ENCODE results near the gene SS18.

SS18 gene

GRCh38 chr18:26008096-26008495 lies 82.3 kb downstream of the SS18 start:
- no CpG with 5 or more reads among the region's 1 CpG for whole genome bisulfite sequencing (ENCODE audit: extremely low coverage, insufficient coverage, low lambda C conversion rate)

GRCh38 chr18:26005950-26006349 lies 84.5 kb downstream of the SS18 start:
- Histone ChIP-seq H3K4ac (ENCODE audit: low read depth, low read length) (no peak overlapping the region), H3K36me3 (ENCODE audit: control insufficient read depth, insufficient read depth, low read length) (no peaks in the 10 kb centered on the region), H3K4me2 (ENCODE audit: low read length) (no peak overlapping the region), H2BK15ac (replicated peaks; ENCODE audit: low read depth) (no peak overlapping the region), H3K4me1 (ENCODE audit: control insufficient read depth, low read depth, low read length) (no peaks in the 10 kb centered on the region), H3K79me2 (ENCODE audit: control insufficient read depth, insufficient read depth, low read length) (no peaks in the 10 kb centered on the region), H3K79me1 (ENCODE audit: low read length) (no peaks in the 10 kb centered on the region), H3K56ac (ENCODE audit: low read length) (no peak overlapping the region), H2AK5ac (ENCODE audit: low read length) (no peak overlapping the region), H3K27me3 (ENCODE audit: insufficient read depth, low read length, poor library complexity) (no peaks in the 10 kb centered on the region), H3K27ac (ENCODE audit: low read depth, low read length) (no peak overlapping the region), H3K18ac (ENCODE audit: low read length) (no peak overlapping the region), H3K4me3 (ENCODE audit: low read length) (no peak overlapping the region), H4K5ac (ENCODE audit: low read length) (no peak overlapping the region), H2BK5ac (ENCODE audit: low read length) (no peak overlapping the region), H3K23ac (ENCODE audit: low read length) (no peak overlapping the region), H3K9ac (ENCODE audit: low read length) (no peak overlapping the region), H4K8ac (ENCODE audit: low read depth, low read length) (no peak overlapping the region), H2BK120ac (ENCODE audit: low read depth, low read length) (no peak overlapping the region)
- no peak for DNase-seq
- WGBS (ENCODE audit: extremely low coverage, insufficient coverage, low lambda C conversion rate): no CpG with 5 or more reads among the region's 1 CpG

More at GRCh38 chr18:26008096-26008495, 82.3 kb downstream of the SS18 start:
- no peak overlapping the region for H4K8ac ChIP-seq (ENCODE audit: low read depth, low read length)
- no peak overlapping the region for H3K4ac ChIP-seq (ENCODE audit: low read depth, low read length)
- H3K79me1 ChIP-seq (ENCODE audit: low read length): no peaks in the 10 kb centered on the region
- H3K56ac ChIP-seq (ENCODE audit: low read length): no peak overlapping the region
- H3K27ac ChIP-seq (ENCODE audit: low read depth, low read length): no peak overlapping the region
- H3K27me3 ChIP-seq (ENCODE audit: insufficient read depth, low read length, poor library complexity): no peaks in the 10 kb centered on the region
- no peak for DNase-seq
- H3K4me1 ChIP-seq (ENCODE audit: control insufficient read depth, low read depth, low read length): no peaks in the 10 kb centered on the region
- H3K23ac ChIP-seq (ENCODE audit: low read length): no peak overlapping the region
- H4K5ac ChIP-seq (ENCODE audit: low read length): no peak overlapping the region
- H2BK120ac ChIP-seq (ENCODE audit: low read depth, low read length): no peak overlapping the region
- H3K36me3 ChIP-seq (ENCODE audit: control insufficient read depth, insufficient read depth, low read length): no peaks in the 10 kb centered on the region
- no peak overlapping the region for H3K18ac ChIP-seq (ENCODE audit: low read length)
- no peaks in the 10 kb centered on the region for H3K79me2 ChIP-seq (ENCODE audit: control insufficient read depth, insufficient read depth, low read length)
- no peak overlapping the region for H2BK15ac ChIP-seq (replicated peaks; ENCODE audit: low read depth)
- no peak overlapping the region for H3K4me2 ChIP-seq (ENCODE audit: low read length)
- no peak overlapping the region for H3K9ac ChIP-seq (ENCODE audit: low read length)
- H3K4me3 ChIP-seq (ENCODE audit: low read length): no peak overlapping the region
- H2BK5ac ChIP-seq (ENCODE audit: low read length): no peak overlapping the region
- H2AK5ac ChIP-seq (ENCODE audit: low read length): no peak overlapping the region

GRCh38 chr18:26004832-26005231 lies 85.6 kb downstream of the SS18 start:
- no CpG with 5 or more reads among the region's 13 CpGs for WGBS (ENCODE audit: extremely low coverage, insufficient coverage, low lambda C conversion rate)
- H3K4me2 ChIP-seq (ENCODE audit: low read length): no peak overlapping the region

GRCh38 chr18:26003817-26004216 lies 86.6 kb downstream of the SS18 start:
- no peak overlapping the region for H4K8ac ChIP-seq (ENCODE audit: low read depth, low read length)
- H3K4me2 ChIP-seq (ENCODE audit: low read length): no peak overlapping the region
- no peaks in the 10 kb centered on the region for H3K27me3 ChIP-seq (ENCODE audit: insufficient read depth, low read length, poor library complexity)
- H3K79me2 ChIP-seq (ENCODE audit: control insufficient read depth, insufficient read depth, low read length): no peaks in the 10 kb centered on the region
- no peak overlapping the region for H3K27ac ChIP-seq (ENCODE audit: low read depth, low read length)
- H3K36me3 ChIP-seq (ENCODE audit: control insufficient read depth, insufficient read depth, low read length): no peaks in the 10 kb centered on the region
- no CpG with 5 or more reads among the region's 4 CpGs for WGBS (ENCODE audit: extremely low coverage, insufficient coverage, low lambda C conversion rate)
- H4K5ac ChIP-seq (ENCODE audit: low read length): no peak overlapping the region
- H3K79me1 ChIP-seq (ENCODE audit: low read length): no peaks in the 10 kb centered on the region
- no peak overlapping the region for H2BK15ac ChIP-seq (replicated peaks; ENCODE audit: low read depth)
- no peak overlapping the region for H3K23ac ChIP-seq (ENCODE audit: low read length)
- no peak overlapping the region for H2BK5ac ChIP-seq (ENCODE audit: low read length)
- no peak overlapping the region for H3K4me3 ChIP-seq (ENCODE audit: low read length)
- H3K4ac ChIP-seq (ENCODE audit: low read depth, low read length): no peak overlapping the region
- no peak overlapping the region for H3K56ac ChIP-seq (ENCODE audit: low read length)
- no peak overlapping the region for H3K18ac ChIP-seq (ENCODE audit: low read length)
- no peak overlapping the region for H2AK5ac ChIP-seq (ENCODE audit: low read length)
- H3K4me1 ChIP-seq (ENCODE audit: control insufficient read depth, low read depth, low read length): no peaks in the 10 kb centered on the region
- H3K9ac ChIP-seq (ENCODE audit: low read length): no peak overlapping the region
- no peak for DNase-seq
- no peak overlapping the region for H2BK120ac ChIP-seq (ENCODE audit: low read depth, low read length)

More at GRCh38 chr18:26004832-26005231, 85.6 kb downstream of the SS18 start:
- H3K4me1 ChIP-seq (ENCODE audit: control insufficient read depth, low read depth, low read length): no peaks in the 10 kb centered on the region
- no peak overlapping the region for H3K56ac ChIP-seq (ENCODE audit: low read length)
- H4K5ac ChIP-seq (ENCODE audit: low read length): no peak overlapping the region
- no peak overlapping the region for H2AK5ac ChIP-seq (ENCODE audit: low read length)
- H3K79me2 ChIP-seq (ENCODE audit: control insufficient read depth, insufficient read depth, low read length): no peaks in the 10 kb centered on the region
- H3K79me1 ChIP-seq (ENCODE audit: low read length): no peaks in the 10 kb centered on the region
- no peak overlapping the region for H3K9ac ChIP-seq (ENCODE audit: low read length)
- no peaks in the 10 kb centered on the region for H3K36me3 ChIP-seq (ENCODE audit: control insufficient read depth, insufficient read depth, low read length)
- H3K27ac ChIP-seq (ENCODE audit: low read depth, low read length): no peak overlapping the region
- peak; percentile 35 for DNase-seq
- H2BK120ac ChIP-seq (ENCODE audit: low read depth, low read length): no peak overlapping the region
- H3K23ac ChIP-seq (ENCODE audit: low read length): no peak overlapping the region
- no peak overlapping the region for H3K18ac ChIP-seq (ENCODE audit: low read length)
- H4K8ac ChIP-seq (ENCODE audit: low read depth, low read length): no peak overlapping the region
- no peak overlapping the region for H3K4me3 ChIP-seq (ENCODE audit: low read length)
- H2BK15ac ChIP-seq (replicated peaks; ENCODE audit: low read depth): no peak overlapping the region
- no peaks in the 10 kb centered on the region for H3K27me3 ChIP-seq (ENCODE audit: insufficient read depth, low read length, poor library complexity)
- H3K4ac ChIP-seq (ENCODE audit: low read depth, low read length): no peak overlapping the region
- no peak overlapping the region for H2BK5ac ChIP-seq (ENCODE audit: low read length)

- Histone ChIP-seq H3K4me1 (ENCODE audit: control insufficient read depth, low read depth, low read length) (no peaks in the 10 kb centered on the region), H4K8ac (ENCODE audit: low read depth, low read length) (no peak overlapping the region), H2BK5ac (ENCODE audit: low read length) (no peak overlapping the region), H3K36me3 (ENCODE audit: control insufficient read depth, insufficient read depth, low read length) (no peaks in the 10 kb centered on the region), H3K18ac (ENCODE audit: low read length) (no peak overlapping the region), H3K4me3 (ENCODE audit: low read length) (no peak overlapping the region), H3K23ac (ENCODE audit: low read length) (no peak overlapping the region), H2BK120ac (ENCODE audit: low read depth, low read length) (no peak overlapping the region), H3K56ac (ENCODE audit: low read length) (no peak overlapping the region), H3K79me1 (ENCODE audit: low read length) (no peaks in the 10 kb centered on the region), H2AK5ac (ENCODE audit: low read length) (no peak overlapping the region), H3K27me3 (ENCODE audit: insufficient read depth, low read length, poor library complexity) (no peaks in the 10 kb centered on the region), H3K4ac (ENCODE audit: low read depth, low read length) (no peak overlapping the region), H3K9ac (ENCODE audit: low read length) (no peak overlapping the region), H2BK15ac (replicated peaks; ENCODE audit: low read depth) (no peak overlapping the region), H3K4me2 (ENCODE audit: low read length) (no peak overlapping the region), H3K79me2 (ENCODE audit: control insufficient read depth, insufficient read depth, low read length) (no peaks in the 10 kb centered on the region), H4K5ac (ENCODE audit: low read length) (no peak overlapping the region), H3K27ac (ENCODE audit: low read depth, low read length) (no peak overlapping the region)
- no CpG with 5 or more reads among the region's 2 CpGs for WGBS (ENCODE audit: extremely low coverage, insufficient coverage, low lambda C conversion rate)
- no peak for DNase-seq
These were observed 87.1 kb downstream of the SS18 start for GRCh38 chr18:26003356-26003755.

- no peak for DNase-seq
- no peak overlapping the region for H3K18ac ChIP-seq (ENCODE audit: low read length)
- no CpG with 5 or more reads among the region's 1 CpG for WGBS (ENCODE audit: extremely low coverage, insufficient coverage, low lambda C conversion rate)
- no peaks in the 10 kb centered on the region for H3K4me1 ChIP-seq (ENCODE audit: control insufficient read depth, low read depth, low read length)
- H3K23ac ChIP-seq (ENCODE audit: low read length): no peak overlapping the region
- H3K27me3 ChIP-seq (ENCODE audit: insufficient read depth, low read length, poor library complexity): no peaks in the 10 kb centered on the region
- no peak overlapping the region for H4K8ac ChIP-seq (ENCODE audit: low read depth, low read length)
- H2BK15ac ChIP-seq (replicated peaks; ENCODE audit: low read depth): no peak overlapping the region
- no peak overlapping the region for H3K4me3 ChIP-seq (ENCODE audit: low read length)
- no peak overlapping the region for H3K4ac ChIP-seq (ENCODE audit: low read depth, low read length)
- no peaks in the 10 kb centered on the region for H3K36me3 ChIP-seq (ENCODE audit: control insufficient read depth, insufficient read depth, low read length)
- H3K4me2 ChIP-seq (ENCODE audit: low read length): no peak overlapping the region
- H4K5ac ChIP-seq (ENCODE audit: low read length): no peak overlapping the region
- no peak overlapping the region for H2BK5ac ChIP-seq (ENCODE audit: low read length)
- H3K79me1 ChIP-seq (ENCODE audit: low read length): no peaks in the 10 kb centered on the region
- H3K9ac ChIP-seq (ENCODE audit: low read length): no peak overlapping the region
- H2AK5ac ChIP-seq (ENCODE audit: low read length): no peak overlapping the region
- no peak overlapping the region for H3K27ac ChIP-seq (ENCODE audit: low read depth, low read length)
- H3K56ac ChIP-seq (ENCODE audit: low read length): no peak overlapping the region
- H3K79me2 ChIP-seq (ENCODE audit: control insufficient read depth, insufficient read depth, low read length): no peaks in the 10 kb centered on the region
- no peak overlapping the region for H2BK120ac ChIP-seq (ENCODE audit: low read depth, low read length)
These were observed 88.0 kb downstream of the SS18 start for GRCh38 chr18:26002375-26002910.
